HEK293 (cell line): Measurements from ENCODE around the gene MON1B.
"Not testable (repeated sequence)": the region's sequence is repeated elsewhere in the genome, so short reads cannot be mapped to it uniquely, and the experiment has no call there.

ENCODE experiments used
- INSM2 ChIP-seq: fragments of 450-650 bp; formaldehyde crosslinking; IDR thresholded peaks from 2 replicates; pipeline ENCODE4 v1.5.1; 2016; ENCODE audit warnings: missing biosample characterization, missing genetic modification characterization
- ZNF10 ChIP-seq: fragments of 450-650 bp; formaldehyde crosslinking; IDR thresholded peaks from 2 replicates; pipeline ENCODE4 v1.5.1; 2017; ENCODE audit warnings: missing biosample characterization, missing genetic modification characterization
- ZNF274 ChIP-seq, 2 experiments: fragments of 200-500 bp in 1 of 2; fragments of 450-650 bp in 1 of 2; sonication (Bioruptor generic) in 1 of 2; formaldehyde crosslinking in 1 of 2; IDR thresholded peaks; 2 replicates each; pipeline versions ENCODE4 v1.5.1 to v1.6.1; 2014 to 2016; ENCODE audit warnings: borderline replicate concordance in 1 of 2, inconsistent platforms in 1 of 2, low read length in 1 of 2, missing biosample characterization in 1 of 2, missing genetic modification characterization in 1 of 2
- ZNF488 ChIP-seq: fragments of 450-650 bp; formaldehyde crosslinking; IDR thresholded peaks from 2 replicates; pipeline ENCODE4 v1.5.1; 2016; ENCODE audit warnings: missing biosample characterization, missing genetic modification characterization
- ZNF558 ChIP-seq: fragments of 450-650 bp; formaldehyde crosslinking; IDR thresholded peaks from 2 replicates; pipeline ENCODE4 v1.5.1; 2016; ENCODE audit warnings: missing biosample characterization, missing genetic modification characterization
- ZNF585B ChIP-seq: fragments of 450-650 bp; formaldehyde crosslinking; IDR thresholded peaks from 2 replicates; pipeline ENCODE4 v1.5.1; 2016; ENCODE audit warnings: missing biosample characterization, missing genetic modification characterization
- ZNF610 ChIP-seq: fragments of 450-650 bp; formaldehyde crosslinking; IDR thresholded peaks from 2 replicates; pipeline ENCODE4 v1.5.1; 2016; ENCODE audit warnings: missing biosample characterization, missing genetic modification characterization, borderline replicate concordance
- ZNF660 ChIP-seq: fragments of 450-650 bp; IDR thresholded peaks from 2 replicates; pipeline ENCODE4 v1.5.1; 2018; ENCODE audit warnings: missing biosample characterization, mild to moderate bottlenecking, missing genetic modification characterization
- ZNF791 ChIP-seq: fragments of 450-650 bp; formaldehyde crosslinking; IDR thresholded peaks from 2 replicates; pipeline ENCODE4 v1.5.1; 2016; ENCODE audit warnings: missing biosample characterization, missing genetic modification characterization
- TF ChIP-seq, protein P1 (sequence below): sonication (generic); formaldehyde crosslinking; IDR thresholded peaks from 2 replicates; pipeline ENCODE4 v1.8.1; 2022; ENCODE audit warnings: mild to moderate bottlenecking, moderate library complexity, missing genetic modification reagents
- TF ChIP-seq, protein P2 (sequence below): fragments of 450-650 bp; formaldehyde crosslinking; IDR thresholded peaks from 2 replicates; pipeline ENCODE4 v1.5.1; 2016; ENCODE audit warnings: missing biosample characterization, missing genetic modification characterization
- TF ChIP-seq, protein P3 (sequence below): fragments of 450-650 bp; formaldehyde crosslinking; IDR thresholded peaks from 2 replicates; pipeline ENCODE4 v1.5.1; 2016; ENCODE audit warnings: missing biosample characterization, missing genetic modification characterization

- TF ChIP-seq ZNF660; ZNF558 (tag by site-specific recombination); ZNF488; ZNF585B; INSM2; ZNF791; ZNF10 (tag by site-specific recombination); ZNF274 (IDR thresholded peaks at IDR 0.05; ENCODE audit: low read length); ZNF274 (tag by site-specific recombination; IDR thresholded peaks at IDR 0.05; ENCODE audit: borderline replicate concordance); ZNF610 (tag by site-specific recombination): not testable (repeated sequence)
- TF ChIP-seq, protein P1, sequence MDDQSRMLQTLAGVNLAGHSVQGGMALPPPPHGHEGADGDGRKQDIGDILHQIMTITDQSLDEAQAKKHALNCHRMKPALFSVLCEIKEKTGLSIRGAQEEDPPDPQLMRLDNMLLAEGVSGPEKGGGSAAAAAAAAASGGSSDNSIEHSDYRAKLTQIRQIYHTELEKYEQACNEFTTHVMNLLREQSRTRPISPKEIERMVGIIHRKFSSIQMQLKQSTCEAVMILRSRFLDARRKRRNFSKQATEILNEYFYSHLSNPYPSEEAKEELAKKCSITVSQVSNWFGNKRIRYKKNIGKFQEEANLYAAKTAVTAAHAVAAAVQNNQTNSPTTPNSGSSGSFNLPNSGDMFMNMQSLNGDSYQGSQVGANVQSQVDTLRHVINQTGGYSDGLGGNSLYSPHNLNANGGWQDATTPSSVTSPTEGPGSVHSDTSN (CRISPR knock-in tag): not testable (repeated sequence)
- TF ChIP-seq, protein P2, sequence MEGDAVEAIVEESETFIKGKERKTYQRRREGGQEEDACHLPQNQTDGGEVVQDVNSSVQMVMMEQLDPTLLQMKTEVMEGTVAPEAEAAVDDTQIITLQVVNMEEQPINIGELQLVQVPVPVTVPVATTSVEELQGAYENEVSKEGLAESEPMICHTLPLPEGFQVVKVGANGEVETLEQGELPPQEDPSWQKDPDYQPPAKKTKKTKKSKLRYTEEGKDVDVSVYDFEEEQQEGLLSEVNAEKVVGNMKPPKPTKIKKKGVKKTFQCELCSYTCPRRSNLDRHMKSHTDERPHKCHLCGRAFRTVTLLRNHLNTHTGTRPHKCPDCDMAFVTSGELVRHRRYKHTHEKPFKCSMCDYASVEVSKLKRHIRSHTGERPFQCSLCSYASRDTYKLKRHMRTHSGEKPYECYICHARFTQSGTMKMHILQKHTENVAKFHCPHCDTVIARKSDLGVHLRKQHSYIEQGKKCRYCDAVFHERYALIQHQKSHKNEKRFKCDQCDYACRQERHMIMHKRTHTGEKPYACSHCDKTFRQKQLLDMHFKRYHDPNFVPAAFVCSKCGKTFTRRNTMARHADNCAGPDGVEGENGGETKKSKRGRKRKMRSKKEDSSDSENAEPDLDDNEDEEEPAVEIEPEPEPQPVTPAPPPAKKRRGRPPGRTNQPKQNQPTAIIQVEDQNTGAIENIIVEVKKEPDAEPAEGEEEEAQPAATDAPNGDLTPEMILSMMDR: not testable (repeated sequence)
- TF ChIP-seq, protein P3, sequence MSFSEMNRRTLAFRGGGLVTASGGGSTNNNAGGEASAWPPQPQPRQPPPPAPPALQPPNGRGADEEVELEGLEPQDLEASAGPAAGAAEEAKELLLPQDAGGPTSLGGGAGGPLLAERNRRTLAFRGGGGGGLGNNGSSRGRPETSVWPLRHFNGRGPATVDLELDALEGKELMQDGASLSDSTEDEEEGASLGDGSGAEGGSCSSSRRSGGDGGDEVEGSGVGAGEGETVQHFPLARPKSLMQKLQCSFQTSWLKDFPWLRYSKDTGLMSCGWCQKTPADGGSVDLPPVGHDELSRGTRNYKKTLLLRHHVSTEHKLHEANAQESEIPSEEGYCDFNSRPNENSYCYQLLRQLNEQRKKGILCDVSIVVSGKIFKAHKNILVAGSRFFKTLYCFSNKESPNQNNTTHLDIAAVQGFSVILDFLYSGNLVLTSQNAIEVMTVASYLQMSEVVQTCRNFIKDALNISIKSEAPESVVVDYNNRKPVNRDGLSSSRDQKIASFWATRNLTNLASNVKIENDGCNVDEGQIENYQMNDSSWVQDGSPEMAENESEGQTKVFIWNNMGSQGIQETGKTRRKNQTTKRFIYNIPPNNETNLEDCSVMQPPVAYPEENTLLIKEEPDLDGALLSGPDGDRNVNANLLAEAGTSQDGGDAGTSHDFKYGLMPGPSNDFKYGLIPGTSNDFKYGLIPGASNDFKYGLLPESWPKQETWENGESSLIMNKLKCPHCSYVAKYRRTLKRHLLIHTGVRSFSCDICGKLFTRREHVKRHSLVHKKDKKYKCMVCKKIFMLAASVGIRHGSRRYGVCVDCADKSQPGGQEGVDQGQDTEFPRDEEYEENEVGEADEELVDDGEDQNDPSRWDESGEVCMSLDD (tag by site-specific recombination): not testable (repeated sequence)
Observed at GRCh38 chr16:77242471-77242870, 51.5 kb downstream of the MON1B start.
